ENCODE measurements around the gene SH3GL2. TPM values are rescaled to one million over a fixed set of nuclear protein-coding genes. Genes with fewer than 3 reads are reported as not detected.

SH3GL2 gene
- polyA plus RNA-seq (2012; ENCODE audit: missing spikeins), result not detected

- TF ChIP-seq POLR2AphosphoS5 (IDR thresholded peaks at IDR 0.05; ENCODE audit: low read depth, low read length) (no peak), POLR2A (IDR thresholded peaks at IDR 0.05; ENCODE audit: low read depth, low read length) (no peak), TAF1 (IDR thresholded peaks at IDR 0.05; ENCODE audit: borderline replicate concordance, low read depth, low read length) (no peak)
- FAIRE-seq (no peak), DNase-seq (ENCODE audit: insufficient read length) (peak; percentile 11)
Observed at GRCh38 chr9:17578911-17579793, at the start of gene SH3GL2. Gene SH3GL2 (plus strand): TSS chr9:17579066.

GRCh38 chr9:17531642-17532254 lies 47.1 kb upstream of the SH3GL2 start:
- TF ChIP-seq POLR2A (IDR thresholded peaks at IDR 0.05; ENCODE audit: low read depth, low read length) (no peak), POLR2AphosphoS5 (IDR thresholded peaks at IDR 0.05; ENCODE audit: low read depth, low read length) (no peak), TAF1 (IDR thresholded peaks at IDR 0.05; ENCODE audit: borderline replicate concordance, low read depth, low read length) (no peak)
- DNase-seq (ENCODE audit: insufficient read length) (no peak), FAIRE-seq (no peak)

- TF ChIP-seq POLR2A (IDR thresholded peaks at IDR 0.05; ENCODE audit: low read depth, low read length), result no peak
- TF ChIP-seq POLR2AphosphoS5 (IDR thresholded peaks at IDR 0.05; ENCODE audit: low read depth, low read length), result no peak
- no peak for TF ChIP-seq TAF1 (IDR thresholded peaks at IDR 0.05; ENCODE audit: borderline replicate concordance, low read depth, low read length)
- DNase-seq (ENCODE audit: insufficient read length) (no peak), FAIRE-seq (no peak)
Observed at GRCh38 chr9:17532461-17532860, 46.4 kb upstream of the SH3GL2 start.

GRCh38 chr9:17535176-17535575 lies 43.7 kb upstream of the SH3GL2 start:
- TF ChIP-seq POLR2AphosphoS5 (IDR thresholded peaks at IDR 0.05; ENCODE audit: low read depth, low read length), result no peak
- no peak for TF ChIP-seq TAF1 (IDR thresholded peaks at IDR 0.05; ENCODE audit: borderline replicate concordance, low read depth, low read length)
- TF ChIP-seq POLR2A (IDR thresholded peaks at IDR 0.05; ENCODE audit: low read depth, low read length), result no peak
- DNase-seq (ENCODE audit: insufficient read length), result no peak
- FAIRE-seq, result no peak

- TF ChIP-seq POLR2AphosphoS5 (IDR thresholded peaks at IDR 0.05; ENCODE audit: low read depth, low read length) (no peak), TAF1 (IDR thresholded peaks at IDR 0.05; ENCODE audit: borderline replicate concordance, low read depth, low read length) (no peak), POLR2A (IDR thresholded peaks at IDR 0.05; ENCODE audit: low read depth, low read length) (no peak)
- DNase-seq (ENCODE audit: insufficient read length) (no peak), FAIRE-seq (no peak)
Observed at GRCh38 chr9:17536027-17536426, 42.8 kb upstream of the SH3GL2 start.

GRCh38 chr9:17551023-17551422 lies 27.8 kb upstream of the SH3GL2 start:
- FAIRE-seq (no peak), DNase-seq (ENCODE audit: insufficient read length) (no peak)
- TF ChIP-seq TAF1 (IDR thresholded peaks at IDR 0.05; ENCODE audit: borderline replicate concordance, low read depth, low read length) (no peak), POLR2AphosphoS5 (IDR thresholded peaks at IDR 0.05; ENCODE audit: low read depth, low read length) (no peak), POLR2A (IDR thresholded peaks at IDR 0.05; ENCODE audit: low read depth, low read length) (no peak)

- DNase-seq (ENCODE audit: insufficient read length) (no peak), FAIRE-seq (no peak)
- TF ChIP-seq TAF1 (IDR thresholded peaks at IDR 0.05; ENCODE audit: borderline replicate concordance, low read depth, low read length) (no peak), POLR2AphosphoS5 (IDR thresholded peaks at IDR 0.05; ENCODE audit: low read depth, low read length) (no peak), POLR2A (IDR thresholded peaks at IDR 0.05; ENCODE audit: low read depth, low read length) (no peak)
Observed at GRCh38 chr9:17555362-17556054, 23.4 kb upstream of the SH3GL2 start.

- TF ChIP-seq POLR2AphosphoS5 (IDR thresholded peaks at IDR 0.05; ENCODE audit: low read depth, low read length), result no peak
- FAIRE-seq, result no peak
- no peak for DNase-seq (ENCODE audit: insufficient read length)
Observed at GRCh38 chr9:17556255-17556654, 22.6 kb upstream of the SH3GL2 start.

GRCh38 chr9:17556935-17557334 lies 21.9 kb upstream of the SH3GL2 start:
- TF ChIP-seq POLR2AphosphoS5 (IDR thresholded peaks at IDR 0.05; ENCODE audit: low read depth, low read length) (no peak), POLR2A (IDR thresholded peaks at IDR 0.05; ENCODE audit: low read depth, low read length) (no peak), TAF1 (IDR thresholded peaks at IDR 0.05; ENCODE audit: borderline replicate concordance, low read depth, low read length) (no peak)
- FAIRE-seq, result no peak
- no peak for DNase-seq (ENCODE audit: insufficient read length)

- no peak for TF ChIP-seq POLR2A (IDR thresholded peaks at IDR 0.05; ENCODE audit: low read depth, low read length)
- TF ChIP-seq TAF1 (IDR thresholded peaks at IDR 0.05; ENCODE audit: borderline replicate concordance, low read depth, low read length), result no peak
- TF ChIP-seq POLR2AphosphoS5 (IDR thresholded peaks at IDR 0.05; ENCODE audit: low read depth, low read length), result no peak
- no peak for FAIRE-seq
- DNase-seq (ENCODE audit: insufficient read length), result no peak
Observed at GRCh38 chr9:17571825-17572224, 7.0 kb upstream of the SH3GL2 start.

- DNase-seq (ENCODE audit: insufficient read length), result no peak
- no peak for TF ChIP-seq POLR2A (IDR thresholded peaks at IDR 0.05; ENCODE audit: low read depth, low read length)
- TF ChIP-seq TAF1 (IDR thresholded peaks at IDR 0.05; ENCODE audit: borderline replicate concordance, low read depth, low read length), result no peak
- no peak for TF ChIP-seq POLR2AphosphoS5 (IDR thresholded peaks at IDR 0.05; ENCODE audit: low read depth, low read length)
- no peak for FAIRE-seq
Observed at GRCh38 chr9:17574342-17574741, 4.5 kb upstream of the SH3GL2 start.
